KMS-11 (cell line): ENCODE results near the gene ESYT1.

Experiments
- H2AFZ ChIP-seq: fragments of 200-600 bp; sonication (generic); 2 replicates; pipeline ENCODE4 v1.6.1; 2016; ENCODE audit warnings: antibody characterized with exemption, mixed run types, low read depth
- H3K27ac ChIP-seq: fragments of 200-600 bp; sonication (generic); 2 replicates; pipeline ENCODE4 v1.6.1; 2016; ENCODE audit warnings: mild to moderate bottlenecking, mixed run types
- H3K27me3 ChIP-seq: fragments of 200-600 bp; sonication (generic); 2 replicates; pipeline ENCODE4 v1.6.1; 2017; ENCODE audit warnings: mild to moderate bottlenecking, low read depth, mixed run types, moderate library complexity; ENCODE audit not compliant: insufficient read depth
- H3K36me3 ChIP-seq: fragments of 200-600 bp; sonication (generic); 2 replicates; pipeline ENCODE4 v1.6.1; 2017; ENCODE audit warnings: mild to moderate bottlenecking, mixed run types; ENCODE audit not compliant: insufficient read depth
- H3K4me1 ChIP-seq: fragments of 200-600 bp; sonication (generic); 2 replicates; pipeline ENCODE4 v1.6.1; 2016; ENCODE audit warnings: mild to moderate bottlenecking, low read depth, mixed run types; ENCODE audit not compliant: poor library complexity, severe bottlenecking
- H3K4me2 ChIP-seq: fragments of 200-600 bp; sonication (generic); 2 replicates; pipeline ENCODE4 v1.7.0; 2016; ENCODE audit warnings: mild to moderate bottlenecking, mixed run types
- H3K4me3 ChIP-seq: fragments of 200-600 bp; sonication (generic); IDR thresholded peaks from 2 replicates; pipeline ENCODE4 v1.6.1; 2017; ENCODE audit warnings: low read depth, low read length, mixed read lengths; ENCODE audit not compliant: insufficient read depth
- H3K79me2 ChIP-seq: fragments of 200-600 bp; sonication (generic); 2 replicates; pipeline ENCODE4 v1.6.1; 2016; ENCODE audit warnings: low read depth, mixed run types; ENCODE audit not compliant: insufficient read depth
- H3K9ac ChIP-seq: fragments of 200-600 bp; sonication (generic); 2 replicates; pipeline ENCODE4 v1.6.1; 2016; ENCODE audit warnings: mild to moderate bottlenecking, mixed run types
- H4K20me1 ChIP-seq: fragments of 200-600 bp; sonication (generic); 2 replicates; pipeline ENCODE4 v1.6.1; 2016; ENCODE audit warnings: mild to moderate bottlenecking, mixed run types; ENCODE audit not compliant: insufficient read depth
- CTCF ChIP-seq: fragments of 200-600 bp; sonication (generic); conservative IDR thresholded peaks from 2 replicates; pipeline ENCODE4 v1.6.1; 2017; ENCODE audit warnings: low read depth, mild to moderate bottlenecking, antibody characterized with exemption, low read length, moderate library complexity, mixed read lengths

ESYT1 gene

GRCh38 chr12:56161690-56162351 lies 33.8 kb downstream of the ESYT1 start:
- no peak; the same call in 1 of the 2 replicates for TF ChIP-seq CTCF
- Histone ChIP-seq H3K4me3 (no peak overlapping the region), H3K36me3 (peaks cover 35% of the 10 kb centered on the region; the same call in 1 of the 2 replicates), H3K79me2 (peaks cover 35% of the 10 kb centered on the region), H3K27ac (no peak overlapping the region), H3K27me3 (no peaks in the 10 kb centered on the region), H4K20me1 (no peaks in the 10 kb centered on the region), H3K4me1 (peaks cover 30% of the 10 kb centered on the region), H2AFZ (no peak overlapping the region), H3K4me2 (no peak overlapping the region), H3K9ac (no peak overlapping the region)

GRCh38 chr12:56162468-56163290 lies 34.6 kb downstream of the ESYT1 start:
- Histone ChIP-seq H4K20me1 (no peaks in the 10 kb centered on the region), H2AFZ (no peak overlapping the region), H3K27ac (no peak overlapping the region), H3K36me3 (peaks cover 36% of the 10 kb centered on the region; the same call in 1 of the 2 replicates), H3K9ac (no peak overlapping the region), H3K27me3 (no peaks in the 10 kb centered on the region), H3K4me1 (peaks cover 24% of the 10 kb centered on the region), H3K4me2 (no peak overlapping the region), H3K79me2 (peaks cover 35% of the 10 kb centered on the region), H3K4me3 (no peak overlapping the region)
- TF ChIP-seq CTCF, result no peak

- H3K36me3 ChIP-seq, result peaks cover 36% of the 10 kb centered on the region; the same call in 1 of the 2 replicates
- no peak overlapping the region for H3K4me2 ChIP-seq
- H2AFZ ChIP-seq, result no peak overlapping the region
- peaks cover 24% of the 10 kb centered on the region for H3K4me1 ChIP-seq
- no peaks in the 10 kb centered on the region for H3K27me3 ChIP-seq
- no peaks in the 10 kb centered on the region for H4K20me1 ChIP-seq
- no peak for TF ChIP-seq CTCF
- H3K27ac ChIP-seq, result no peak overlapping the region
- no peak overlapping the region for H3K9ac ChIP-seq
- H3K79me2 ChIP-seq, result peaks cover 29% of the 10 kb centered on the region
- H3K4me3 ChIP-seq, result no peak overlapping the region
Measured at GRCh38 chr12:56163533-56164344, 35.7 kb downstream of the ESYT1 start.

GRCh38 chr12:56164345-56164729 lies 36.3 kb downstream of the ESYT1 start:
- no peak for TF ChIP-seq CTCF
- Histone ChIP-seq H3K4me1 (peaks cover 22% of the 10 kb centered on the region), H3K4me2 (no peak overlapping the region), H3K79me2 (peaks cover 23% of the 10 kb centered on the region), H3K9ac (no peak overlapping the region), H3K27ac (no peak overlapping the region), H3K27me3 (no peaks in the 10 kb centered on the region), H2AFZ (no peak overlapping the region), H3K36me3 (peaks cover 36% of the 10 kb centered on the region; the same call in 1 of the 2 replicates), H3K4me3 (no peak overlapping the region), H4K20me1 (no peaks in the 10 kb centered on the region)
